Mesodermal cell (in vitro differentiated cells): ENCODE results near the gene KATNB1.
"Not testable (repeated sequence)": the region's sequence is repeated elsewhere in the genome, so short reads cannot be mapped to it uniquely, and the experiment has no call there.

Source experiments
- H3K27ac ChIP-seq: 2 replicates; pipeline ENCODE4 v1.7.0; 2013; ENCODE audit warnings: mild to moderate bottlenecking, low read depth, low read length, moderate library complexity; ENCODE audit not compliant: severe bottlenecking
- H3K36me3 ChIP-seq: 2 replicates; pipeline ENCODE4 v1.7.1; 2013; ENCODE audit warnings: mild to moderate bottlenecking, low read length, moderate library complexity; ENCODE audit not compliant: control insufficient read depth, insufficient read depth
- H3K4me1 ChIP-seq: one replicate; pipeline ENCODE4 v1.7.1; 2013; ENCODE audit warnings: mild to moderate bottlenecking, low read length; ENCODE audit not compliant: insufficient read depth, control insufficient read depth, poor library complexity, severe bottlenecking
- H3K4me3 ChIP-seq: 2 replicates; pipeline ENCODE4 v1.7.0; 2013; ENCODE audit warnings: low read length, control low read depth, mild to moderate bottlenecking; ENCODE audit not compliant: insufficient read depth, poor library complexity, severe bottlenecking; ENCODE audit errors: extremely low read depth
- H3K9me3 ChIP-seq: 2 replicates; pipeline ENCODE4 v1.7.1; 2013; ENCODE audit warnings: mild to moderate bottlenecking, low read length, moderate library complexity; ENCODE audit not compliant: control insufficient read depth
- WGBS, 2 experiments: methylation state at CpG; one replicate each; pipeline ENCODE4 v1.1.5; 2013; ENCODE audit warnings: missing lambda C conversion rate in 2 of 2; ENCODE audit not compliant: insufficient coverage in 2 of 2; 5-methylcytosine and 5-hydroxymethylcytosine counted together

KATNB1 gene

DNA sequence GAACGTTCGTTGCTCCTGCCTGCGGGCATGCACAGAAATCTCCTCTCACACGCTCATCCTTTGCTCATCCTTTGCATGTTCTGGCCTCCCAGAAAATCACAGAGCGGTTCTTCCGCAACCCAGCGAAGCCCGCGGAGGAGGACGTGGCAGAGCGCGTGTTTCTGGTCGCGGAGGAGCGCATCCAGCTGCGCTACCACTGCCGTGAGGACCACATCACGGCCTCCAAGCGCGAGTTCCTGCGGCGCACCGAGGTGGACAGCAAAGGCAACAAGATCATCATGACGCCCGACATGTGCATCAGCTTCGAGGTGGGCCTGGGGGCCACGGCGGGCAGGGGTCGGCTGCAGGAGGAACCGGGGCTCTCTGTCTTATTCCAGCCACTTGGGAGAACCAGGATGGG lies 9.6 kb upstream of the KATNB1 start:
- peaks cover 2% of the 10 kb centered on the region for H3K4me1 ChIP-seq
- no peak overlapping the region for H3K27ac ChIP-seq
- H3K4me3 ChIP-seq = no peak overlapping the region
- H3K36me3 ChIP-seq = no peaks in the 10 kb centered on the region
- 92 to 95% methylated on average over 30 of the region's 30 CpGs for WGBS, 2 experiments
- no peaks in the 10 kb centered on the region for H3K9me3 ChIP-seq

DNA sequence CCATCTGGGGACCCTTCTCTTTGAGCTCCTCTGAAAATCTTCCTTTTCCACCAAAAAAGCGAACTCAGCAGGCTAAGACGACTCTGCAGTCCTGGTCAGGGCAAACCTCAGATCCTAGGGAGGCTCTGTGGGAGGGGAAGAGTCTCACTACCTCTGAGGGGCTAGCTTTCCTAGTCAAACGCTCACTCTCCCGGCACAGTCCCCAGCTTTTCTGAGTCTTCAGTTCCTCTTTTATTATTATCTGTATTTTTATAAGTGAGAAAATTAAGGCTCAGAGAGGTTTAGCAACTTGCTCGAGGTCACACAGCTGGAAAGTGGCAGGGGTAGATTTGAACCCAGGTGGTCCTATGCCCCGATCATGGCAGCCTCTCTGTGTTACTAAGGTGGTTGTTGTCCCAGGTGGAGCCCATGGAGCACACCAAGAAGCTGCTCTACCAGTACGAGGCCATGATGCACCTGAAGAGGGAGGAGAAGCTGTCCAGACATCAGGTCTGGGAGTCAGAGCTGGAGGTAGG lies 9.1 kb upstream of the KATNB1 start:
- WGBS, 2 experiments = 87 to 91% methylated on average over 3 to 4 of the region's 7 CpGs
- Histone ChIP-seq H3K9me3 (no peaks in the 10 kb centered on the region), H3K4me1 (peaks cover 4% of the 10 kb centered on the region), H3K27ac (no peak overlapping the region), H3K4me3 (no peak overlapping the region), H3K36me3 (no peaks in the 10 kb centered on the region)

DNA sequence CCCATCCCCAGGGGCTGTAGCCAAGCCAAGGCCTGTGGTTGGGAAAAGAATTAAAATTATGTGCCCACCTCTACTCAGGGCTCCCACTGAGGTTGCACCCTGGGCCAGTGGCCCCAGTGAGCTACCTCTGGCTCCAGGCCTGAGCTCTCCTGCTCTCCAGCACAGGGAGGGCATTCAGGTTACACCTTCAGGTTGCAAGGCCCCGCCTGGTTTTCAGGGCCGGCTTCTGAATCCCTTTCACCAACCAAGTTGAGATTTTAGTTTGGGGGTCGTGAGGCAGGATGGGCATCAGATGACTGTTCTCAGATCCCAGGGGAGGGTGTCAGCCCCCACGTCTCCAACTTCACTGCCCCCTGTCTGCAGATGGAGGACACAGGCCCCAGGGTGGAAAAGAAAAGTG lies 8.0 kb upstream of the KATNB1 start:
- WGBS, 2 experiments = 60% methylated on average over 1 of the region's 4 CpGs; no CpG with 5 or more reads in 1 of the 2 experiments
- Histone ChIP-seq H3K36me3 (no peaks in the 10 kb centered on the region), H3K4me1 (peaks cover 4% of the 10 kb centered on the region)

DNA sequence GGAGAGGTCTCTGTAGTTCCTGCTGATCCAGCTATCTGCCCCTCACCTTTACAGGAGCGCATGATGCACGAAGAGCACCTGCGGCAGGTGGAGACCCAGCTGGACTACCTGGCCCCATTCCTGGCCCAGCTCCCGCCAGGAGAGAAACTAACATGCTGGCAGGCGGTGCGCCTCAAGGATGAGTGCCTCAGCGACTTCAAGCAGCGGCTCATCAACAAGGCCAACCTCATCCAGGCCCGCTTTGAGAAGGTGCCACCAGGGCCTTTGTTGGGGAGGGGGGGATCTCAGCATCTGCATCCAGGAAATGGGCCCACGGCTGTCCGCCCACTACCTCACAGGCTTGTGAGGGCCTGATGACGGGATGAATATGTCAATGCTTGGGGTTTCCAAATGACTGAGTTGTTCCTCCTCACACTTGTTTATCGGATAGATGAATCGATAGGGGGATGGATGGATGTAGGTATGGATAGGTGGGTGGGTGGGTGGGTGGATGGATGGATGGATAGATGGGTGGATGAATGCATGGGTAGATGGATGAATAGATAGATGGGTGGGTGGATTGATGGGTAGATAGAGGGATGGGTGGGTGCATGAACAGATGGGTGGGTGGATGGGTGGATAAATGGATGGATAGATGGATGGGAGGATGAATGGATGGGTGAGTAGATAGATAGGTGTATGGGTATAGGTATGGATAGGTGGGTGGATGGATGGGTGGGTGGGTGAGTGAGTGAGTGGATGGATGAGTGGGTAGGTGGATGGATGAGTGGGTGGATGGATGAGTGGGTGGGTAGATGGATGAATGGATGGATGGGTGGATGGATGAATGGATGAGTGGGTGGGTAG lies 7.0 kb upstream of the KATNB1 start:
- Histone ChIP-seq H3K27ac (no peak overlapping the region), H3K9me3 (peaks cover 5% of the 10 kb centered on the region), H3K4me1 (peaks cover 4% of the 10 kb centered on the region), H3K36me3 (no peaks in the 10 kb centered on the region), H3K4me3 (no peak overlapping the region)
- 90 to 94% methylated on average over 11 of the region's 14 CpGs for WGBS, 2 experiments

More for the DNA sequence above, 8.0 kb upstream of the KATNB1 start:
- H3K4me3 ChIP-seq = no peak overlapping the region
- H3K27ac ChIP-seq = no peak overlapping the region
- no peaks in the 10 kb centered on the region for H3K9me3 ChIP-seq

DNA sequence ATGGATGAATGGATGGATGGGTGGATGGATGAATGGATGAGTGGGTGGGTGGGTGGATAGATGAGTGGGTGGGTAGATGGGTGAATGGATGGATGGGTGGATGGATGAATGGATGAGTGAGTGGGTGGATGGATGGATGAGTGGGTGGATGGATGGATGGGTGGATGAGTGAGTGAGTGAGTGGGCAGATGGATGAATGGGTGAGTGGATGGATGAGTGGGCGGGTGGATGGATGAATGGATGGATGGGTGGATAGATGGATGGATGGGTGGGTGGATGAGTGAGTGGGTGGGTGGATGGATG lies 6.4 kb upstream of the KATNB1 start:
- Histone ChIP-seq H3K4me3 (no peak overlapping the region), H3K27ac (no peak overlapping the region), H3K36me3 (peaks cover 2% of the 10 kb centered on the region), H3K4me1 (peaks cover 4% of the 10 kb centered on the region), H3K9me3 (peaks cover 6% of the 10 kb centered on the region)
- WGBS, 2 experiments = 80 to 83% methylated on average over 1 of the region's 1 CpG

DNA sequence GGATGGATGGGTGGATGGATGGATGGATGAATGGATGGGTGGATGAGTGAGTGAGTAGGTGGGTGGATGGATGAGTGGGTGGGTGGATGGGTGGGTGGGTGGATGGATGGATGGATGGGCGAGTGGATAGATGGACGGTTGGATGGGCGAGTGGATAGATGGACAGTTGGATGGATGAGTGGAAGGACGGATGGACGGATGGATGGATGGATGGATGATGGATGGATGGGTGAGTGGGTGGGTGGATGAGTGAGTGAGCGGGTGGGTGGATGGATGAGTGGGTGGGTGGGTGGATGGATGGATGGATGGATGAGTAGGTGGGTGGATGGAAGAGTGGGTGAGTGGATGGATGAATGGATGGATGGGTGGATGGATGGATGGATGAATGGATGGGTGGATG lies 5.7 kb upstream of the KATNB1 start:
- not testable (repeated sequence) for H3K4me3 ChIP-seq, H3K27ac ChIP-seq, H3K4me1 ChIP-seq, H3K9me3 ChIP-seq, H3K36me3 ChIP-seq
- 83 to 93% methylated on average over 4 to 6 of the region's 6 CpGs for WGBS, 2 experiments

DNA sequence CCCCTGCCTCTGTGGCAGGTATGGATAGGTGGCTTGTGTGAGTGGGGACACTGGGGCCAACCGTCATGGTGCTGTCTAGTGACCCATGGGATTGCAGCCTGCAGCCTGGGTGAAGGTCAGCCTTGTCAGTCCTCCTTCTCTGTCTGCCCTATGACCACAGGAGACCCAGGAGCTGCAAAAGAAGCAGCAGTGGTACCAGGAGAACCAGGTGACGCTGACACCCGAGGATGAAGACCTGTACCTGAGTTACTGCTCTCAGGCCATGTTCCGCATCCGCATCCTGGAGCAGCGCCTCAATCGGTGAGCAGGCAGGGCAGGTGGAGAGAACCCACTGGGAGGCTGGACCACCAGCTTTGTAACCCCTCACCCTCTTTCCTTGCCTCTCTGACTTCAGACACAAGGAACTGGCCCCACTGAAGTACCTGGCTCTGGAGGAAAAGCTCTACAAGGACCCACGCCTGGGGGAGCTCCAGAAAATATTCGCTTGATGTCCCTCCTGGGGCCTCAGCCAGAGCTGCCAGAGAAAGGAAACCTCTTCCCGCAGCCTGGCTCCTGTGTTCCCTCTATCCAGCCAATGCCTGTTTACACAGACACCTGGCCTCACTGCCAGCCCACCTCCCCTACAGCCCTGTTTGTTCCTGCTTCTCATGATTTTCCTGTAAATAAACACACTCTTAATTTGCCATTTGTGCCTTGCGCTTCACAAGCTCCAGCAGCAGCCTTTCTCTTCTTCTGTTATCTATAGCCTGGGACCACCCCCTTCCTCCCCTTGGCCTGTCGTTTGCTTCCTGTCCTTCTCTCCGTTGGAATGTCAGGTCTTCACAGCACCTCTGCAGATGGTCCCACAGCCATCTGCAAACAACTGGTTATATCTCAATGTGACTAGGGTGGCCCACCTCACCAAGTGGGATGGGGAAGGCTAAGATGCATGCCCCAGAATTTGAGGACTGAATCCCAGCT lies 4.5 kb upstream of the KATNB1 start:
- 73 to 79% methylated on average over 10 to 13 of the region's 13 CpGs for WGBS, 2 experiments
- Histone ChIP-seq H3K9me3 (peaks cover 6% of the 10 kb centered on the region), H3K36me3 (peaks cover 2% of the 10 kb centered on the region), H3K27ac (no peak overlapping the region), H3K4me3 (no peak overlapping the region), H3K4me1 (peaks cover 4% of the 10 kb centered on the region)

DNA sequence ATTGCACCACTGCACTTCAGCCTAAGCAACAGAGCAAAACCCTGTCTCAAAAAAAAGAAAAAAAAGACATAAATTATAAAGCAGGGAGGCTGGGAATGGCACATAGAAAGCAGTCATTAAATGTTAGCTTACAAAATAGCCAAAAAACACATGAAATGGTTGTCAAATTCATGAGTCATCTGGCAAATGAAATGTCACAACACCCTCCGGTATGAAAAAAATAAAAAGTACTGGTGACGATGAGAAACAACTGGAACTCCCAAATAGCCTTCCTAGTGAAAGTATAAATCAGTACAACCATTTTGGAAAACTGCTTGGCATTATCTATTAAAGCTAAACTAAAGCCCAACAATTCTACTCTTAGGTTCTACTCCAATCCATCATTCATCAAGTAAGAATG lies 3.5 kb upstream of the KATNB1 start:
- H3K27ac ChIP-seq = no peak overlapping the region
- peaks cover 6% of the 10 kb centered on the region for H3K9me3 ChIP-seq
- 100% methylated on average over 2 of the region's 2 CpGs; no CpG with 5 or more reads in 1 of the 2 experiments for WGBS, 2 experiments
- peaks cover 4% of the 10 kb centered on the region for H3K36me3 ChIP-seq
- peaks cover 6% of the 10 kb centered on the region for H3K4me1 ChIP-seq
- H3K4me3 ChIP-seq = no peak overlapping the region

DNA sequence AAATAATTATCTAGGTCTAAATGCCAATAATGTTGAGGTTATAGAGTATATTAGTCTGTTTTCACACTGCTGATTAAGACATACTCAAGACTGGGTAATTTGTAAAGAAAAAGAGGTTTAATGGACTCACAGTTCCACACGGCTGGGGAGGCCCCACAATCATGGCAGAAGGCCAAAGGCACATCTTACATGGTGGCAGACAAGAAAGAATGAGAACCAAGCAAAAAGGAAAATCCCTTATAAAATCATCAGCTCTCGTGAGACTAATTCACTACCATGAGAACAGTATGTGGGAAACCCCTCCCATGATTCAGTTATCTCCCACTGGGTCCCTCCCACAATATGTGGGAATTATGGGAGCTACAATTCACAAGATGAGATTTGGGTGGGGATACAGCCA lies 2.9 kb upstream of the KATNB1 start:
- Histone ChIP-seq H3K4me3 (no peak overlapping the region), H3K36me3 (peaks cover 10% of the 10 kb centered on the region), H3K4me1 (peaks cover 11% of the 10 kb centered on the region), H3K27ac (no peak overlapping the region), H3K9me3 (peaks cover 6% of the 10 kb centered on the region)
- whole genome bisulfite sequencing, 2 experiments = 80% methylated on average over 2 of the region's 2 CpGs; no CpG with 5 or more reads in 1 of the 2 experiments

DNA sequence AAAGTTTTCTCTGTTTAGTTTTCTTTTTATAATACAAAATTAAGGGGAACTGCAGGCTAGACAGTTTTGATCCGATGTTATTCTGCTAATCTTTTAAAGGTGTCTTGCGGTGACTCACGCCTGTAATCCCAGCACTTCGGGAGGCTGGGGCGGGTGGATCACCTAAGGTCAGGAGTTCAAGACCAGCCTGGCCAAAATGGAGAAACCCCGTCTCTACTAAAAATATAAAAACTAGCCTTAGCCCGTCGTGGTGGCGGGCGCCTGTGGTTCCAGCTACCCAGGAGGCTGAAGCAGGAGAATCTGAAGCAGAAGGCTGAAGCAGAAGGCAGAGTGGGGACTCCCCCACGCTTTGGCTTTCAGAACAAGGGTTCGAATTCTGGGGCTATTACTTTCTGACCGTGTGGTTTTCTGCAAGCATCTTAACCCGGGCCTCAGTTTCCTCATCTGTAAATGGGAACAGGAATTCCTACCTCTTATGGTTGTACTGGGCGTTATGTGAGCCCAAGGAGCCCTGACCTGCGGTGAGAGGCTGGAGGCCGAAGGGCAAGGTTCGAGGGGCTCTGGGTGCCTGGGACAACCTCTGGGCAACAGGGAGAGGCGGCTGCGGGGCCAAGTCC lies 1.2 kb upstream of the KATNB1 start:
- 64 to 72% methylated on average over 16 to 19 of the region's 20 CpGs for WGBS, 2 experiments
- peaks cover 13% of the 10 kb centered on the region for H3K36me3 ChIP-seq
- peaks cover 11% of the 10 kb centered on the region for H3K4me1 ChIP-seq
- H3K4me3 ChIP-seq = peak overlapping the region; percentile 81
- H3K9me3 ChIP-seq = peaks cover 6% of the 10 kb centered on the region
- H3K27ac ChIP-seq = peak overlapping the region; percentile 93
